Right ventricle myocardium inferior (tissue), 1 donor: ENCODE data around the gene NFKBIE. TPM values are rescaled to one million over a fixed set of nuclear protein-coding genes. Genes with fewer than 3 reads are reported as not detected.

Experiments
- ATAC-seq: fragments of 200-7000 bp; cut with Tn5 transposase; one replicate; pipeline ENCODE4 v1.9.1; 2020; ENCODE audit warnings: mild to moderate bottlenecking, moderate library complexity
- DNase-seq: peaks from one replicate; pipeline ENCODE4 v3.0.0; 2021; ENCODE audit errors: missing footprints
- intact Hi-C: fragments of 100-400 bp; cut with DNase I; formaldehyde crosslinking; loops from one replicate; pipeline ENCODE4 v1.11.0; 2022
- total RNA-seq: library from RNA; stranded (reverse); fragmentation: NEBNext Ultra II Directional; extraction: Animal tissue kit (Norgen Biotek cat#: 25700); gene quantifications from one replicate; pipeline ENCODE4 v1.2.1, GENCODE V29; 2021
- donor health status: DM: no; HTN: yes; CAD: no; lungs with severe emphysema.

Gene NFKBIE
- total RNA-seq, 1 donor from 2014 or later: 2.4 TPM

DNA sequence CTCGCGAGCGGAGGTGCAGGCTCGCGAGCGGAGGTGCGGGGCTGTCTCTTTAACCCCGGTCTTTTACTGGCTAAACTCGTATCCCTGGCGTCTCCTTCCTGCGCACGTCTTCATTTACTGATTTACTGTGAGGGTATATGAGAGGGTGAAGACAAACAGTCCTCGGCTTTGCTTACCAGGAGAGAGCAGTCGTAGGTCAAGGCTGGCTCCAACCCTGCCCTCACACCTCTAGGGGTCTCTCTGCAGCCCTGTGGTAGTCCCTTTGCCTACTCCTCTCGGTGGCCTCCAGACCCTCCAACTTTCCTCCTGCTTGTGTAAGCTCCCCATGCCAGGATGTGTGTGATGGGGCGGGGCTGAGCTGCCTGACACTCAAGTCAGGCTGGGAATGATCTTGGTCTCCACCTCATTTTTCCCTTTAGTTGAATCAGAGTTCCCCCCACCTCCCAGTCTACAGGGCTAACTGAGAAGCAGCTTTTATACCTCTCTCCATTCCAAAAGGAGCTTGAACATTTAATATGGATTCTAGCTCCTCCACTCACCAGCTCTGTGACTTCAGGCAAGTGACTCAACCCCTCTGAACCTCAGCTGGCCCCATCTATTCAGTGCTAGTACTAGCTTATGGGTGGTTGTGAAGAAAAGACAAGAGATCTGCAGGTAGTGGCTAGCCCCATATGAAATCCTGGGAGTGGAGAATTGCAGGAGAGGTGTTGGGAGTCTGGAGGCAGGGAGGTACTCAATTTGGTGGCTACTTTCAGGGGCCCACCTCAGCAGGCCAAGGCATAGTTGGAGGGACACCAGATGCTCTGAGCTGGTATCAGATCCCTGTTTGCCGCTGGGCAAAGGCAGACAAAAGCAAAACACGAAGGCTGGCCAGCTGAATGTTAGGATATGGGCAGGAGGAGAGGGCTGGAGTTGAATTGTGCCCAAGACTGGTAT is 41.1 kb downstream of the NFKBIE start:
- ATAC-seq (no peak), DNase-seq (no peak)
- intact Hi-C loops: loop anchor here (10.0 kb wide), 1 partner anchor 449 kb away; the partner anchor contains the start of gene VEGFA

DNA sequence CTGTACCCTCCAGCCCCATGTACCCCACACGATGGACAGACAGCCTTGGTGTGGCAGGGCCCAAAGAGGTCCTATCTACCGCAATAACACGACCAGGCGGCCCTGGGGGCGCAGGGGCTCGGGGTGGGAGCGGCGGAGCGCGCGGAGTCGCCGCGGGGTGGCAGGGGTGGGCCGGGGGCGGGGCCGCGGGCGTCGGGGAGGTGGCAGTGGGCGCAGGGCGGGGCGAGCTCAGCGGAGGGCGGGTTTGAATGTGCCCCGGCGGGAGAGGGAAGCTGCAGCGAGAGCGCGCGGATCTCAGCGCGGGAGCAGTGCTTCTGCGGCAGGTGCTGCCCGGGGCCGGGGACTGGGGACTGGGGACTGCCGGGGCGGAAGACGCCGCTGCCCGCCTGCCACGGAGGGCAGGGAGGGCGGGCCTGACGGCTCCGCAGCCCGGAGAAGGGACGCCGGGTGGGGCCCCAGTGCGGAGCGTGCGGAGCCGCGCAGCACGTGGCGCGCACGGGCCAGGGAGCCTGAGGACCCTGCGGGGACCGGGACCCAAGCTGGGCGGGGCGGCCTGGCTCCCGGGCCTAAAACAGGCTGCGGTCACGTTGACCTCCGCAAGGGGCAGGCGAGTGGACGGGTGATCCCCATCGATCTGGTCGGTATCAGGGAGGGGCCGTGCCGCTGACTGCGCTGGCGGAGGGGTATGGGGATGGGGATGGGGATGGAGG is 41.9 kb downstream of the NFKBIE start, which contains the start of gene SLC29A1:
Gene SLC29A1 (plus strand): TSS at position 277 of the 710 bp plus-strand sequence. CDS start 3,719 bp downstream, outside the sequence.
- ATAC-seq (peak; percentile 28), DNase-seq (peak; percentile 87)
- intact Hi-C loops: loop anchor here (10.0 kb wide), 1 partner anchor 449 kb away; the partner anchor contains the start of gene VEGFA

DNA sequence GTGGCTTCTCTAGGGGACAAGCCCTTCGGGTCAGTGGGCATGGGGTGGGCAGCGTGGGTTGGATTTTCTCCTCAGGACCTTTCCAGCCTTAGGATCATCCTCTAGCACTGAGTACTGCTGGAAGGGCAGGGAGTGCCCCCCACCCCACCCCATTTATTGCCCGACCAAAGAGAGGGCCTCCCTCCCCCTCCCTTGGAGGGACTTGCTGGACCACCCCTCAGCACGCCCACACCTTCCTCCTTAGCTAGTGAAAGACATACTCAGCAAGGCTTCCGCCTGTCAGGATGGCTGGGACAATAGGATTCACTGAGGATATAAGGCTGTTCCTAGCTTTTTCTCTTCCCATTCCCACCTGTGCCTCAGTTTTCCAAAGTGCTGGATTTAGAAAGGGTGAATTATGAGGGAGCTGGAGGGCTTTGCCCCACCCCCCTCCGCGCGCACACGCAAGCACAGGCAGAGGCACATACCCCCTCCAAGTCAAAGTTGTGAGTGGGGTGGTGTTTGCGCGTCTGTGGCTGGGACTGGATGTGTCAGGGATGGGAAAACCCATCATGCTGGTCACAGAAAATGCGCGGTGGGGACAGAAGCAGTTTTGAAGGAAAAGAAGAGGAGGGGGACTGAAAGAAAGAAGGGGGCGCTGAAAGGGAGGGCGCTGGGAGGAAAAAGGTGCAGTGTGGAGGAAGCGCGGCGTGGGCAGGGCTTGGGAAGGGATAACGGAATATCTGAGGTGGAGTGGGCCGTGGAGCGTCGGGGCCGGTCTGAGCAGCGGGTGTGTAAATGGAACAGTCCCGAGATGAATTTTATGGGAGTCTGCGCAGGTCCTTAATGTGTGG is 42.6 kb downstream of the NFKBIE start:
- intact Hi-C loops: loop anchor here (10.0 kb wide), 1 partner anchor 448 kb away; the partner anchor contains the start of gene VEGFA
- ATAC-seq (no peak), DNase-seq (peak; percentile 73)

DNA sequence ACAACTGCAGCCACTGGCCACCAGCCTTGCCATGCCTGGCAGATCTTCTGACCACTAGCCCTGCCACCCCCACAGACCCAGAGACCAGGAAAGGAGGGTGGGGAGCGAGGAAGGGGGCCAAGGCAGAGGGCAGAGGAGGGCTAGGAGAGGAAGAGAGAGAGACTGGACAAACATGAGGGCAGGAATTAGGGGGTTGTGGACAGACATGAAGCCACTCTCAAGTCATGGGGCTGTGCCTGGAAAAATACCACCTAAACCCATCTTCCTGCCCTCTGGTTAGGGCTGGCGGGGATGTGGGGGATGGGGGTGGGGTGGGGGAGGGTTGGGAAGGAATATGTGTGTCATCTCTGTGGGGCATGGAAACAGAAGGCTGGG is 43.4 kb downstream of the NFKBIE start:
- intact Hi-C loops: loop anchor here (1.0 to 10.0 kb wide), 2 partner anchors 12 to 447 kb away; partner anchors contain the start of gene VEGFA
- no peak for DNase-seq
- no peak for ATAC-seq

DNA sequence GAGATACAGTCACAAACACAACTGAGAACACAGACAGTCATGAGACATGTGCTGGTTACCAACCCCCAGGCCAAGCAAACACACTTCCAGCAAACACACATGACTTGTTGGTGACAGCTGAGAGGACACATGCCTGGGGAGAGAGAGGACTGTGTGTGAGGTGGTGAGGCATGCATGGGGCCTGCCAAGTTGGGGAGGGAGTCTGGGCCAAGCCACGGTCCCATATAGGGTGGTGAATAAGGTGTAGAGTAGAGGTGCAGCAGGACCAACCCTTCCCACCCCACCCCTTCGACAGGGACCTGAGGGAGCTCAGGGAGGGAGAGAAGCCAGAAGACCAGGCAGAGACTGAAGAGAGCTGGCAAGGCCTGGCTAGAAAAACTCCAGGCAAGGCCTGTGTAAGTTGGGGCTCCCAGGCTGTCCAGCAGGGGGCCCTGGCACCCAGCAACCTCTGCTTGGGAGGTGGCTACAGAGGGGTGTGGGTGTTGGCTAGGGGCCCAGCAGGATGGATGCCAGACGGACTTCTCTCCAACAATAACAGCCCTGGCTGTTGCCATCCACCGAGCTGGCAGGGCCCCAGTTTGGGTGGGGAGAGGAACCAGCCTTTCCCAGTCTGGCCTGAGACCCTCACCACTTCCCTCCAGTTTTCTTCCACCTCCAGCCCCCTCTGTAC is 43.9 kb downstream of the NFKBIE start:
- intact Hi-C loops: loop anchor here (1.0 to 10.0 kb wide), 2 partner anchors 13 to 447 kb away; partner anchors contain the start of gene VEGFA
- peak; percentile 92 for DNase-seq
- ATAC-seq: peak; percentile 62

DNA sequence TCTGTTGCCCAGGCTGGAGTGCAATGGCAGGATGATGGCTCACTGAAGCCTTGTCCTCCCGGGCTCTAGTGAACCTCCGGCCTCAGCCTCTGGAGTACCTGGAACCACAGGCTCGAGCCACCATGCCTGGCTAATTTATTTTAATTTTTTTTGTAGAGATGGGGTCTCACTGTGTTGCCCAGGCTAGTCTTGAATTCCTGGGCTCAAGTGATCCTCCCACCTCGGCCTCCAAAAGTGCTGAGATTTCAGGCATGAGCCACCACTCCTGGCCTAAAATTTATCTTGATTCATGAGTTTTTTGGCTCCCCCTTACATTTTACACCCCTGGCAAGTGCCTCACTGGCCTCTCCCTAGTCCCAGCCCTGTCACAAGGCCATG is 44.4 kb downstream of the NFKBIE start:
- intact Hi-C loops: loop anchor here (1.0 to 10.0 kb wide), 2 partner anchors 13 to 446 kb away; partner anchors contain the start of gene VEGFA
- DNase-seq: no peak

DNA sequence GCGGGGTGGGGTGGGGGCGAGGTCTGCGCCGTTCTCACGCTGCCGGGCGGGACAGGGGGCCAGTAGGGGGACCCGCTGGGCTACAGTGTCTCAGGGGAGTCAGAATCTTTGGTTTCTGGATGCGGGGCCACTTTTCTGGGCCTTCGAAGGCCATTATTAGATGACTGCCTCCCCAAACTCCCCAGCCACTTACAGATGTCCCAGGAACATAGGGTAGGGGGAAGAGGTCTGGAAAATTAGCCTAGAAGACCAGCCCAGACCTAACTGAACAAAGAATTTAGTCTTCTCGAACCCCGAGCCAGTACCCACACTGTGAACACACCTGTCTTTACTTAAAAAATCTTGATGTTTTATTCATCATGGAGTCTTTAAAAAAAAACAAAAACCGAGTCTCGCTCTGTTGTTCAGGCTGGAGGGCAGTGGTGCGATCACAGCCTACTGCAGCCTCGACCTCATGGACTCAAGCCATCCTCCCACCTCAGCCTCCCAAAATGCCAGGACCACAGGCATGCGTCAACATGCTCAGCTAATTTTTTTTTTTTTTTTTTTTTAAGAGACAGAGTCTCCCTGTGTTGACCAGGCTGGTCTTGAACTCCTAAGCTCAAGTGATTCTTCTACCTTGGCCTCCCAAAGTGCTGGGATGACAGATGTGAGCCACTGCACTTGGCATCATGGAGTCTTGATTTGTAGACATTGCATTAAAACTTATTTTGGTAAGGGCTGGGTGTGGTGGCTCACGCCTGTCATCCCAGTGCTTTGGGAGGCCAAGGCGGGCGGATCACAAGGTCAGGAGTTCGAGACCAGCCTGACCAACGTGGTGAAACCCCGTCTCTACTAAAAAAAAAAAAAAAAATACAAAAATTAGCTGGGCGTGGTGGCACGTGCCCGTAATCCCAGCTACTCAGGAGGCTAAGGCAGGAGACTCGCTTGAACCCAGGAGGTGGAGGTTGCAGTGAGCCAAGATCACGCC is 45.3 kb downstream of the NFKBIE start:
- ATAC-seq (no peak), DNase-seq (no peak)
- intact Hi-C loops: loop anchor here (10.0 kb wide), 1 partner anchor 445 kb away; the partner anchor contains the start of gene VEGFA

More for the DNA sequence above, 44.4 kb downstream of the NFKBIE start:
- no peak for ATAC-seq

DNA sequence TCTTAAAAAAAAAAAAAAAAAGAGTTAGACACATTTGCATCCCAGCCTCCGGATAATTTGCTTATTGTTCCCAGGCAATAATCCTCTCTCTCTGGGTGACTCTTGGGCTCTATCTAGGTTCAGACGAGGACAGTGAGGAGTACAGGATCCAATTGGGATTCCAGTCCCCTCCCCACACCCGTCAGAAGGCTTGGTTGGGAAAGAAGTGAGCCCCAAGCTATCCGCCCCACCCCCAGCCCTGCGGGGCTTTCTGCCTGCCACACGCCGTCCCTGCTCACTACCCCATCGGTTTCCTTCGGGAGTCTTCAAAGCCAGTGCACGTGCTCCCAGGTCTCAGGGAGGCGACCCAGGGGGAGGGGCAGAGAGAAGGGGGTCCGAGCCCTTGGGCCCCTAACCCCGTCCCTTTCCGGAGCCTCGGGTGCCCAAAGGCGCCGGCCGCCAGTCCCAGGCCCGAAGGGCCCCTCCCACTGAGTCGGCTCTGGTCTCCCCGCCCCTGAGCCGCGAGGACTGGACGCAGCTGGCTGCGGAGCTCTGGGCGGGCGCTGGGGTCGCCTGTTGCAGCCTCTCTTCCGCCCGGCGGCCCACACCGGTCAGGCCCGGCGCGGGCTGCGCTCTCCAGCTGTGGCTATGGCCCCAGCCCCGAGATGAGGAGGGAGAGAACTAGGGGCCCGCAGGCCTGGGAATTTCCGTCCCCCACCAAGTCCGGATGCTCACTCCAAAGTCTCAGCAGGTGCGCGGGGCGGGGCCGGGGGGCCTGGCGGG is 46.1 kb downstream of the NFKBIE start:
- intact Hi-C loops: no loop called here
- peak; percentile 93 for DNase-seq
- peak; percentile 75 for ATAC-seq

DNA sequence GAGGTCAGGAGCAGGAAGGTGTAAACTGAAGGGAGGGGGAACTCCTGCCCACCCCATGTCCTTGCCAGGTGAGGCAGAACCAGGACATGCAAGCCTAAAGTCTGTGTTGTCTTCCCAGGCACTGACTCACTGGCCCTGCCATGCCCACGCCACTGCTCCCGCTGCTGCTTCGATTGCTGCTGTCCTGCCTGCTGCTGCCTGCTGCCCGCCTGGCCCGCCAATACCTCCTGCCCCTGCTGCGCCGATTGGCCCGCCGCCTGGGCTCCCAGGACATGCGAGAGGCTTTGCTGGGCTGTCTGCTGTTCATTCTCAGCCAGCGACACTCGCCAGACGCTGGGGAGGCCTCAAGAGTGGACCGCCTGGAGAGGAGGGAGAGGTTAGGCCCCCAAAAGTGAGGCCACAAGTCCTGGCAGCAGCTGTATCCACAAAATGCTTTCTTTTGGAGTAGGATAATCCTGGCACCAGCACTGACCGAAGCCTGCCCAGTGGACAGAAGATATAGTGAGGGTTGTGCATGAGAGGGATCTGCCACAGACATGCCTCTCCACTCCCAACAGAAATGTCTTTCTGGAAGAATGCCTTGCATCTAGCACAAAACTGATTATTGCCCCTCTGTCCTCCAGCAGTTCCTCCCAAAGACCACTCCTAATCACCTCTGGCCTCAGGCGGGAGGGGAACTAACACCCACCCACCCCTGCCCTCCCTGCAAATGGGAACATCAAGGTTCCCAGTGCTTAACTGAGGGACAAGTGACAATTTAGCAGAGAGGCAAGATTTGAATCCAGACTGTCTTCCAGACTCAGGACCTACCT is 47.8 kb downstream of the NFKBIE start:
- intact Hi-C loops: no loop called here
- peak; percentile 85 for DNase-seq
- ATAC-seq: peak; percentile 17

DNA sequence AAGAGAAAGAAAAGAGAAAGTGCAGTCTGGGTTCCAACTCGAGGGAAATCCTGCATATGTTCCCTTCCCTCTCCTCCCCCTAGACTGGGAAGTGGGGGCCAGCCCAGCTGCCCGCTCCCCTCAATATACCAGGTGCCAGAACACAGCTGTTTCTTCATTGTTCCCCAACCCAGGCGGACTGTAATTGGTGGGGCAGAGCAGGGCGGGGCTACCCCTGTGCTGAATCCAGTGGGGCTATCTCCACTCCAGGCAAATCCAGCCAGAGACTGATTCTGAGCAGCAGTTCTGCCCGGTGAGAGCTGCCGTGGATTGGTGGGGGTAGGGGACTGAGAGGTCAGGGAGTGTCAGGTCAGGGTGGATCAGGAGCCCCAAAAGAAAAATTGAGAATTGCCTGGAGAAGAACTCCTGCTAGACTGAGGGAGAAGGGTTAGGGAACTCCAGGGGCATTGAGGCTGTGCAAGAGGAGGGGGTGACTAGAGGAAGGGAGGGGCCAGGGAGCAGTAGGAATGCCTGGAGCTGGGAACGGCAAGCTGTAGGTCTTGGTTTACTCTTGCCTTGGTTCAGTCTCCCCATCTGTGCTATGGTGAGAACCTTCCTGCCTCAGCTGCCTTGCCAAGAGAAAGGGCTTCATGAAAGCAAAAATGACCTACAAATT is 48.5 kb downstream of the NFKBIE start, which contains the start of gene MYMX:
Gene MYMX (plus strand): TSS at position 250 of the 655 bp plus-strand sequence. CDS start 546 bp downstream, outside the sequence.
- DNase-seq: peak; percentile 66
- ATAC-seq: peak; percentile 3

DNA sequence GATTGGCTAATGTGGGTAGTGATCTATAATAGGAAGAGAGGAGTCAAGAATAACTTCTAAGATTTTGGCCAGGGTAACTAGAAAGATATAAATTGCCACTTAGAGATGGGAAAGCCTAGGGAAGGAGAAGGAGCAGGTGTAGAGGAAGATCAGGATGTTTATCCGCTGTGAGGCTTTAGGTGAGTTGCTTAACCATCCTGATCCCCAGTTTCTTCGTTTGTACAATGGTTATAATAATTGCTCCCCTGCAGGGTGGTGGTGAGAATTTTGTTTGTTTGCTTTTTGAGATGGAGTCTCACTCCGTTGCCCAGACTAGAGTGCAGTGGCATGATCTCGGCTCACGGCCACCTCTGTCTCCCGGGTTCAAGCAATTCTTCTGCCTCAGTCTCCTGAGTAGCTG is 51.0 kb downstream of the NFKBIE start:
- intact Hi-C loops: no loop called here
- no peak for DNase-seq
- no peak for ATAC-seq

More for the DNA sequence above, 48.5 kb downstream of the NFKBIE start, which contains the start of gene MYMX:
- intact Hi-C loops: no loop called here

DNA sequence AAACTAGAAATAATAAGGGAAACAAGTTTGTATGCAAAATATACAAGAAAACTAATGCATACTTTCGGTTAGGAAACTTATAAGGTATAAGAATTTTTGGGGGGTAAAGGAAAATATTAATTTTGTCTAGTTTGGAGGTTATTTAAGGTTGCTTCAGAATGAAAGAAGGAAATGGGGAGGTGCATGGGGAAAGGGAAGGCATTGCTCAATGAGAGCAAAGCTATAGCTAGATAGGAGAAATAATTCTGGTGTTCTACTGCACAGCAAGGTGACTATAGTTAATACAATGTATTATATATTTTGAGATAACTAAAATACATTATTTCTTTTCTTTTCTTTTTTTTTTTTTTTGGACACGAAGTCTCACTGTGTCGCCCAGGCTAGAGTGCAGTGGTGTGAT is 54.1 kb downstream of the NFKBIE start:
- DNase-seq (no peak), ATAC-seq (no peak)
- intact Hi-C loops: no loop called here
